GM23338 (cell line): ENCODE results near the gene PAGR1. TPM values are rescaled to one million over a fixed set of nuclear protein-coding genes. Genes with fewer than 3 reads are reported as not detected.

ENCODE experiments used
- ATAC-seq: fragments of 200-7000 bp; cut with Tn5 transposase; 3 replicates; pipeline ENCODE4 v1.9.1; 2020
- DNase-seq: peaks from one replicate; pipeline ENCODE4 v3.0.0-alpha.2; 2015; ENCODE audit warnings: low spot score
- H2AFZ ChIP-seq: fragments of 200-600 bp; sonication (generic); 2 replicates; pipeline ENCODE4 v1.8.0; 2016; ENCODE audit warnings: antibody characterized with exemption, mild to moderate bottlenecking, moderate library complexity
- H3F3A ChIP-seq: fragments of 200-600 bp; sonication (generic); replicated peaks from 2 replicates; pipeline ENCODE4 v1.8.0; 2017; ENCODE audit warnings: antibody characterized with exemption, mixed run types, low read depth
- H3K27ac ChIP-seq: fragments of 200-600 bp; sonication (generic); 2 replicates; pipeline ENCODE4 v1.6.1; 2016; ENCODE audit warnings: low read depth
- H3K27me3 ChIP-seq: fragments of 200-600 bp; sonication (generic); 2 replicates; pipeline ENCODE4 v1.8.0; 2016; ENCODE audit warnings: mild to moderate bottlenecking, mixed run types, moderate library complexity; ENCODE audit not compliant: insufficient read depth
- H3K36me3 ChIP-seq: fragments of 200-600 bp; sonication (generic); 2 replicates; pipeline ENCODE4 v1.8.0; 2016; ENCODE audit warnings: mild to moderate bottlenecking; ENCODE audit not compliant: insufficient read depth
- H3K4me1 ChIP-seq: fragments of 200-600 bp; sonication (generic); 2 replicates; pipeline ENCODE4 v1.8.0; 2016; ENCODE audit warnings: mild to moderate bottlenecking, moderate library complexity; ENCODE audit not compliant: insufficient read depth
- H3K4me2 ChIP-seq: fragments of 200-600 bp; sonication (generic); 2 replicates; pipeline ENCODE4 v1.7.1; 2017; ENCODE audit warnings: mixed run types
- H3K4me3 ChIP-seq: fragments of 200-600 bp; sonication (generic); 2 replicates; pipeline ENCODE4 v1.6.1; 2016; ENCODE audit warnings: mixed run types
- H3K79me2 ChIP-seq: fragments of 200-600 bp; sonication (generic); replicated peaks from 2 replicates; pipeline ENCODE4 v1.8.0; 2017; ENCODE audit warnings: mild to moderate bottlenecking; ENCODE audit not compliant: insufficient read depth
- H3K9me2 ChIP-seq: fragments of 200-600 bp; sonication (generic); 2 replicates; pipeline ENCODE4 v1.8.0; 2017; ENCODE audit not compliant: insufficient read depth
- H4K20me1 ChIP-seq: fragments of 200-600 bp; sonication (generic); replicated peaks from 2 replicates; pipeline ENCODE4 v1.8.0; 2017; ENCODE audit warnings: mild to moderate bottlenecking; ENCODE audit not compliant: insufficient read depth
- H3K27ac Mint-ChIP-seq: 2 replicates; pipeline ENCODE4 v1.8.0; 2020; ENCODE audit warnings: inconsistent platforms, mild to moderate bottlenecking, moderate library complexity, mixed read lengths
- H3K27me3 Mint-ChIP-seq: 3 replicates; pipeline ENCODE4 v1.8.0; 2022; ENCODE audit warnings: low read depth, mild to moderate bottlenecking, moderate library complexity, mixed read lengths, inconsistent platforms; ENCODE audit not compliant: insufficient read depth, poor library complexity
- H3K36me3 Mint-ChIP-seq: 3 replicates; pipeline ENCODE4 v1.8.0; 2021; ENCODE audit warnings: low read depth, mild to moderate bottlenecking, inconsistent platforms, moderate library complexity, mixed read lengths
- H3K4me1 Mint-ChIP-seq: 3 replicates; pipeline ENCODE4 v1.8.0; 2020; ENCODE audit warnings: mild to moderate bottlenecking, inconsistent platforms, mixed read lengths
- H3K4me3 Mint-ChIP-seq: 3 replicates; pipeline ENCODE4 v1.8.0; 2021; ENCODE audit warnings: moderate library complexity, mild to moderate bottlenecking, inconsistent platforms, mixed read lengths
- H3K9me3 Mint-ChIP-seq: 3 replicates; pipeline ENCODE4 v1.8.0; 2020; ENCODE audit warnings: moderate library complexity, mild to moderate bottlenecking, inconsistent platforms, mixed read lengths
- CREB1 ChIP-seq: fragments of 250-450 bp; sonication (Bioruptor Pico); IDR thresholded peaks from 2 replicates; pipeline ENCODE4 v1.5.0; 2020; ENCODE audit warnings: low read depth, mild to moderate bottlenecking, moderate library complexity
- ETS1 ChIP-seq: IDR thresholded peaks from 2 replicates; pipeline ENCODE4 v1.6.1; 2016; ENCODE audit warnings: antibody characterized with exemption
- EZH2 ChIP-seq: fragments of 200-600 bp; sonication (generic); IDR thresholded peaks from one replicate; pipeline ENCODE4 v1.8.0; 2017; ENCODE audit warnings: antibody characterized with exemption, mild to moderate bottlenecking, low read depth; ENCODE audit not compliant: unreplicated experiment
- JUNB ChIP-seq: IDR thresholded peaks from one replicate; pipeline ENCODE4 v1.6.1; 2016; ENCODE audit warnings: antibody characterized with exemption; ENCODE audit not compliant: unreplicated experiment
- NANOG ChIP-seq: IDR thresholded peaks from 2 replicates; pipeline ENCODE4 v1.6.1; 2016; ENCODE audit warnings: antibody characterized with exemption, borderline replicate concordance
- POLR2AphosphoS5 ChIP-seq: IDR thresholded peaks from 2 replicates; pipeline ENCODE4 v1.6.1; 2016; ENCODE audit warnings: antibody characterized with exemption, low read depth
- REST ChIP-seq: IDR thresholded peaks from one replicate; pipeline ENCODE4 v1.6.1; 2018; ENCODE audit warnings: antibody characterized with exemption; ENCODE audit not compliant: unreplicated experiment
- STAT1 ChIP-seq: IDR thresholded peaks from one replicate; pipeline ENCODE4 v1.6.1; 2016; ENCODE audit warnings: antibody characterized with exemption; ENCODE audit not compliant: unreplicated experiment
- ZNF114 ChIP-seq: fragments of 250-450 bp; sonication (Bioruptor Pico); IDR thresholded peaks from 2 replicates; pipeline ENCODE4 v1.5.0; 2020; ENCODE audit warnings: mild to moderate bottlenecking, moderate library complexity
- ZNF331 ChIP-seq: fragments of 250-450 bp; sonication (Bioruptor Pico); IDR thresholded peaks from 2 replicates; pipeline ENCODE4 v1.5.0; 2020; ENCODE audit warnings: low read depth, mild to moderate bottlenecking, moderate library complexity
- ZNF462 ChIP-seq: fragments of 250-450 bp; sonication (Bioruptor Pico); IDR thresholded peaks from 2 replicates; pipeline ENCODE4 v1.5.0; 2020; ENCODE audit warnings: mild to moderate bottlenecking, moderate library complexity
- polyA plus RNA-seq: library from polyadenylated mRNA; unstranded; fragments of >200 nt; fragmentation: Nextera tagmentation; extraction: Ambion mirVana; gene quantifications from 2 replicates; pipeline ENCODE4 v1.2.1, GENCODE V29; 2016
- total RNA-seq: library from RNA; depleted of rRNA; stranded (reverse); fragments of >200 nt; shearing (Covaris generic); gene quantifications from 2 replicates; pipeline ENCODE4 v1.2.3, GENCODE V29; 2014

The PAGR1 gene
- total and polyA plus RNA-seq, 2 experiments from 2014 or later = 67.6 to 78.7 TPM

- no peak overlapping the region for H3K27ac ChIP-seq
- no peaks in the 10 kb centered on the region for H3K9me2 ChIP-seq
- DNase-seq (no peak), ATAC-seq (no peak)
- no peaks in the 10 kb centered on the region for H3K27me3 ChIP-seq
- no peak overlapping the region for H2AFZ ChIP-seq
- no peaks in the 10 kb centered on the region for H3K9me3 Mint-ChIP-seq
- no peak overlapping the region; the same call in 2 of the 3 replicates for H3K4me3 Mint-ChIP-seq
- H3K4me1 ChIP-seq = peaks cover 24% of the 10 kb centered on the region
- H3K36me3 ChIP-seq = peaks cover 28% of the 10 kb centered on the region
- TF ChIP-seq JUNB (no peak), POLR2AphosphoS5 (0 out of 2 replicates have a peak, but pooled peaks have one; percentile 19)
- peaks cover 25% of the 10 kb centered on the region for H3K27me3 Mint-ChIP-seq
- H3K36me3 Mint-ChIP-seq = peaks cover 67% of the 10 kb centered on the region
- peaks cover 4% of the 10 kb centered on the region for H3K79me2 ChIP-seq
- peaks cover 33% of the 10 kb centered on the region for H3F3A ChIP-seq
- no peak overlapping the region for H3K4me3 ChIP-seq
- H3K4me1 Mint-ChIP-seq = peaks cover 30% of the 10 kb centered on the region
- peaks cover 11% of the 10 kb centered on the region; the same call in 1 of the 2 replicates for H4K20me1 ChIP-seq
- peak overlapping the region; percentile 62; the same call in 1 of the 2 replicates for H3K27ac Mint-ChIP-seq
- no peak overlapping the region for H3K4me2 ChIP-seq
These were observed 13.5 kb upstream of the PAGR1 start for GRCh38 chr16:29802416-29802935.

GRCh38 chr16:29804020-29804419, 11.9 kb upstream of the PAGR1 start:
- peak overlapping the region; percentile 91 for H3K4me2 ChIP-seq
- H2AFZ ChIP-seq = no peak overlapping the region
- DNase-seq = peak; percentile 31
- peak overlapping the region; percentile 39 for H3K27ac Mint-ChIP-seq
- H3K9me3 Mint-ChIP-seq = peaks cover 3% of the 10 kb centered on the region
- no peaks in the 10 kb centered on the region for H3K27me3 ChIP-seq
- H3K4me3 Mint-ChIP-seq = peak overlapping the region; percentile 91
- no peaks in the 10 kb centered on the region for H3K9me2 ChIP-seq
- peaks cover 38% of the 10 kb centered on the region for H3K27me3 Mint-ChIP-seq
- H3K79me2 ChIP-seq = peaks cover 19% of the 10 kb centered on the region
- peaks cover 67% of the 10 kb centered on the region for H3K36me3 Mint-ChIP-seq
- peak overlapping the region; percentile 99 for H3K27ac ChIP-seq
- ATAC-seq = no peak
- peaks cover 40% of the 10 kb centered on the region for H3K4me1 Mint-ChIP-seq
- peaks cover 32% of the 10 kb centered on the region for H3K4me1 ChIP-seq
- peaks cover 25% of the 10 kb centered on the region; the same call in 1 of the 2 replicates for H3K36me3 ChIP-seq
- peaks cover 42% of the 10 kb centered on the region for H3F3A ChIP-seq
- H4K20me1 ChIP-seq = peaks cover 17% of the 10 kb centered on the region; the same call in 1 of the 2 replicates
- peak overlapping the region; percentile 91 for H3K4me3 ChIP-seq
- TF ChIP-seq ZNF114 (CRISPR knock-in tag) (no peak), NANOG (no peak), ETS1 (no peak), CREB1 (CRISPR knock-in tag) (no peak), ZNF331 (CRISPR knock-in tag) (no peak), EZH2 (no peak), ZNF462 (CRISPR knock-in tag) (no peak), POLR2AphosphoS5 (no peak), STAT1 (no peak), REST (no peak)
